Osteocyte (in vitro differentiated cells): ENCODE data around the gene HMCES. TPM values are rescaled to one million over a fixed set of nuclear protein-coding genes. Genes with fewer than 3 reads are reported as not detected.

Experiments
- DNase-seq: peaks from one replicate; pipeline ENCODE4 v3.0.0; 2021; ENCODE audit warnings: mixed read lengths; ENCODE audit not compliant: unreplicated experiment; ENCODE audit errors: extremely low spot score
- H3K27ac Mint-ChIP-seq: one replicate; pipeline ENCODE4 v1.8.0; 2021; ENCODE audit warnings: mild to moderate bottlenecking, mixed read lengths; ENCODE audit not compliant: unreplicated experiment
- H3K27me3 Mint-ChIP-seq: one replicate; pipeline ENCODE4 v1.8.0; 2021; ENCODE audit warnings: mixed read lengths; ENCODE audit not compliant: unreplicated experiment
- H3K36me3 Mint-ChIP-seq: one replicate; pipeline ENCODE4 v1.8.0; 2021; ENCODE audit warnings: mixed read lengths; ENCODE audit not compliant: unreplicated experiment
- H3K4me1 Mint-ChIP-seq: one replicate; pipeline ENCODE4 v1.8.0; 2021; ENCODE audit warnings: mixed read lengths; ENCODE audit not compliant: unreplicated experiment
- H3K4me3 Mint-ChIP-seq: one replicate; pipeline ENCODE4 v1.8.0; 2021; ENCODE audit warnings: mild to moderate bottlenecking, moderate library complexity, mixed read lengths; ENCODE audit not compliant: unreplicated experiment
- H3K9me3 Mint-ChIP-seq: one replicate; pipeline ENCODE4 v1.8.0; 2021; ENCODE audit warnings: mixed read lengths; ENCODE audit not compliant: unreplicated experiment
- CTCF ChIP-seq: fragments of 200-600 bp; sonication (generic); IDR thresholded peaks from 2 replicates; pipeline ENCODE4 v1.5.0; 2021; ENCODE audit warnings: antibody characterized with exemption, mild to moderate bottlenecking, moderate library complexity
- total RNA-seq: library from RNA; stranded (reverse); gene quantifications from 2 replicates; pipeline ENCODE4 v1.2.1, GENCODE V29; 2021

Gene HMCES
- total RNA-seq, 1 donor from 2014 or later = 24.7 TPM

DNA sequence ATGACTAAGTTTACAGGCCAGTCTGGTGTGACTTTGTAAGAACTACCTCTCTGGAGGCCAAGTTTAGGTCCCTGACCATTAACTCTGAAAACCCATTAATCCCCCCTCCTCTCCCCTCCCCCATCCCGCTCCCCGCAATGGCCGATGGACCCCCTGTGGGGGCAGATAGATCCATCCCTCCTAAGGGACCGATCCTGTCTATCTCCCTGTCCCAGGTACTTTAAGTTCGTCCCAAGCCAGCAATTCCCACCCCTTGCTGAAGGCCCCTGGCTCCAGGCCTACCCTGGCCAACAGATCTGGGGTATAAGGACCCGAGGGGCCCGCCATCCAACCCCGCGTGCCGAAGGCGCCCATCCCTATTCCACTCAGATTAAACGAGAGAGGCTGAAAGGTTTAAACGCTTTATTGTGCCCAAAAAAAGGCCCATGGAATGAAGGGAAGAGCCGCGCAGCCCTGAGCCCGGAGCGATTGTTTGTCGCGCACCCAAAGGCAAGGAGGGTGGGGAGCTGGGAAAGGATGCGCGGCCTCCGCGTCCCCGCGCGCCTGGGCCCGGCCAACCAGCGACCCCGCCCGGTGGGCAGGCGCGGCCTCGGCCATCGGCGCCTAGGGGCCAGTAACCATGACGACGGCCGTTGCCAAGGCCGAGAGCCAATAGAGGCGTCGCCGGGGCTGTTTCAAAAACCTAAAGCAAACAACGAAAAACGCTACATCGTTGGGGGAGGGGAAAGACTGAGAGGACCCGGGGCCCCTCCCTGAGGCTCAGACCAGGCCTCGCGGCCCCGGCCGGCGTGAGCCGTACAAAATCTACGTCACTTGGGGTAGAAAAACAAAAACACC lies 35.9 kb downstream of the HMCES start:
- H3K4me1 Mint-ChIP-seq = peaks cover 14% of the 10 kb centered on the region
- peak overlapping the region; percentile 83 for H3K27ac Mint-ChIP-seq
- no peaks in the 10 kb centered on the region for H3K27me3 Mint-ChIP-seq
- peak; percentile 31 for TF ChIP-seq CTCF
- H3K36me3 Mint-ChIP-seq = no peaks in the 10 kb centered on the region
- peak; percentile 96 for DNase-seq
- no peaks in the 10 kb centered on the region for H3K9me3 Mint-ChIP-seq
- peak overlapping the region; percentile 81 for H3K4me3 Mint-ChIP-seq

DNA sequence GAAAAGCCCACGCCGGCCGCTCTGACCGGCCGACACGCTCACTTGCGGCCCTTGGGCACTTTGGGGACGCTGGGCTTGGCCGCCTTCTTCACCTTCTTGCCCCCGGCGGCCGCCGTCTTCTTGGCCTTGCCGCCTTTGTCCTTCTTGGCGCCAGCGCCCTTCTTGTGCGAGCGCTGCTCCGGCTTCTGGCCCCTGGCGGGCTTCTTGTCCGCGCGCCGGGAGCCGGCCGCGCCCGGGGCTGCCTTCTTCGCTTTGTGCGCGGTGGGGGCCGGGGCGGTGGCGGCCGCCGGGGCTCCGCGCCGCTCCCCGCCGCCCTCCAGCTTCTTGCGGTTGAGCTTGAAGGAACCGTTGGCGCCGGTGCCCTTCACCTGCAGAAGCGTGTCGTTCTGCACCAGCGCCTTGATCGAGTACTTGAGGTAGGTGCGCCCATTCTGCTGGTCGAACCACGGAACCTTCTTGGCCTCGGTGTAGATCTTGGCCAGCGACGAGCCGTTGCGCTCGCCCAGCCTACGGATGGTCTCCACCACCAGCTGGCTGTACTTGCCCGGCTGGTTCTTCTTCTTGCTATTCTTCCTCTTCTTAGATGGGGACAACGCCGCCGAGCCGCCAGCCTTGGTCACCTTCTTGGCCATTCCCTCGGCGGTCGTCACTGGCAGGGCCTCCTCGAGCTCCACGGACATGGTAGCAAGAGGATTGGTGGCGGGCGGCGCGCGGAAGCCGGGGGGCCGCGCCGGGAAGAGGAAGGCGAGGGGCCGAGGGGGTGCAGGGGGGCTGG lies 36.7 kb downstream of the HMCES start:
- Mint-ChIP-seq H3K36me3 (no peaks in the 10 kb centered on the region), H3K9me3 (no peaks in the 10 kb centered on the region), H3K4me1 (peaks cover 14% of the 10 kb centered on the region), H3K27me3 (no peaks in the 10 kb centered on the region), H3K4me3 (peak overlapping the region; percentile 90), H3K27ac (peak overlapping the region; percentile 90)
- DNase-seq = no peak
- TF ChIP-seq CTCF = no peak

DNA sequence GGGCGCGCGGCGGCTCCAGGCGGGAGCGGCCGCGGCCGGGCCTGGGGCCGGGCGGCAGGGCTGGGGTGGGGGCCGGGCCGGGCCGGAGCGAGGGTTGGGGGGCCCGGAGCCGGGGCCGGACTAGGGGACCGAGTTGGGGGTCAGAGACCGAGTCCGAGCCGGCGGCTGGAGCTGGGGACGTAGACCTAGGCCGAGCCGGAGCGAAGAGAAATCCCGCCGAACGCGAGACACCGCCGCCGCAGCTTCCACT lies 37.3 kb downstream of the HMCES start:
- no peak for TF ChIP-seq CTCF
- Mint-ChIP-seq H3K4me1 (peaks cover 14% of the 10 kb centered on the region), H3K9me3 (no peaks in the 10 kb centered on the region), H3K36me3 (no peaks in the 10 kb centered on the region), H3K4me3 (peak overlapping the region; percentile 78), H3K27me3 (no peaks in the 10 kb centered on the region), H3K27ac (peak overlapping the region; percentile 76)
- no peak for DNase-seq

GRCh38 chr3:129316248-129317013 lies 37.8 kb downstream of the HMCES start:
- TF ChIP-seq CTCF = peak; percentile 56
- Mint-ChIP-seq H3K4me1 (peaks cover 14% of the 10 kb centered on the region), H3K9me3 (no peaks in the 10 kb centered on the region), H3K27ac (peak overlapping the region; percentile 79), H3K4me3 (peak overlapping the region; percentile 78), H3K36me3 (no peaks in the 10 kb centered on the region), H3K27me3 (no peaks in the 10 kb centered on the region)
- DNase-seq = peak; percentile 95
